CD4-positive, alpha-beta T cell (primary cell): ENCODE measurements around the gene RFK. TPM values are rescaled to one million over a fixed set of nuclear protein-coding genes. Genes with fewer than 3 reads are reported as not detected.

Experiments
- ATAC-seq: fragments of 200-7000 bp; cut with Tn5 transposase; one replicate; pipeline ENCODE4 v1.10.0; 2022; ENCODE audit warnings: mild to moderate bottlenecking; ENCODE audit not compliant: poor library complexity
- CTCF ChIA-PET: fragments of 350-600 bp; sonication (Branson Sonifier 250); formaldehyde crosslinking; loops from one replicate; lab custom pipeline; 2021; ENCODE audit warnings: antibody characterized with exemption, inconsistent platforms; lab: Charles Lee
- POLR2A ChIA-PET: fragments of 350-600 bp; sonication (Branson Sonifier 250); formaldehyde crosslinking; loops from one replicate; lab custom pipeline; 2021; ENCODE audit warnings: antibody characterized with exemption, inconsistent platforms; lab: Charles Lee
- DNase-seq, 14 experiments: peaks; one replicate each; pipeline ENCODE4 v3.0.0-alpha.2; 2013 to 2020; ENCODE audit warnings: mixed read lengths in 2 of 14
- H3K27ac ChIP-seq, 2 donors: one replicate each; pipeline versions ENCODE4 v1.5.1 to v1.7.0; 2013; ENCODE audit warnings: low read length in 2 of 2, low read depth in 1 of 2, mild to moderate bottlenecking in 1 of 2
- H3K27me3 ChIP-seq, 2 experiments: 1 replicate in 1 of 2; 2 replicates in 1 of 2; pipeline versions ENCODE4 v1.6.1 to v1.7.0; 2013; ENCODE audit warnings: low read length in 2 of 2, control low read depth in 1 of 2, mild to moderate bottlenecking in 1 of 2, moderate library complexity in 1 of 2; ENCODE audit not compliant: insufficient read depth in 2 of 2, control insufficient read depth in 1 of 2
- H3K36me3 ChIP-seq: one replicate; pipeline ENCODE4 v1.6.1; 2013; ENCODE audit warnings: low read length, control low read depth; ENCODE audit not compliant: insufficient read depth
- H3K4me1 ChIP-seq: one replicate; pipeline ENCODE4 v1.6.1; 2013; ENCODE audit warnings: low read length, control low read depth; ENCODE audit not compliant: insufficient read depth
- H3K4me3 ChIP-seq: one replicate; pipeline ENCODE4 v1.5.1; 2013; ENCODE audit warnings: mild to moderate bottlenecking, low read length, moderate library complexity
- H3K9me3 ChIP-seq, 2 experiments: 1 replicate in 1 of 2; 2 replicates in 1 of 2; pipeline versions ENCODE4 v1.6.1 to v1.7.0; 2013; ENCODE audit warnings: low read length in 2 of 2, mild to moderate bottlenecking in 2 of 2, control low read depth in 1 of 2, moderate library complexity in 1 of 2; ENCODE audit not compliant: control insufficient read depth in 1 of 2, insufficient read depth in 1 of 2
- H3K27ac Mint-ChIP-seq: one replicate; pipeline ENCODE4 v1.8.0; 2020; ENCODE audit warnings: mixed read lengths
- H3K27me3 Mint-ChIP-seq: one replicate; pipeline ENCODE4 v1.8.0; 2021; ENCODE audit warnings: mixed read lengths
- H3K36me3 Mint-ChIP-seq: one replicate; pipeline ENCODE4 v1.8.0; 2021; ENCODE audit warnings: low read depth, mixed read lengths
- H3K4me1 Mint-ChIP-seq: one replicate; pipeline ENCODE4 v1.8.0; 2021; ENCODE audit warnings: low read depth, mixed read lengths
- H3K4me3 Mint-ChIP-seq: one replicate; pipeline ENCODE4 v1.8.0; 2020; ENCODE audit warnings: mild to moderate bottlenecking, mixed read lengths
- H3K9me3 Mint-ChIP-seq: one replicate; pipeline ENCODE4 v1.8.0; 2020; ENCODE audit warnings: mixed read lengths
- intact Hi-C, 2 experiments: fragments of 100-400 bp; cut with DNase I in 1 of 2; cut with micrococcal nuclease in 1 of 2; formaldehyde crosslinking; loops; one replicate each; pipeline versions ENCODE4 v1.15.1 to v1.9.0; 2023 to 2025; cut with DNase I, micrococcal nuclease
- total RNA-seq, 174 experiments: library from RNA in 2 of 174; stranded (reverse) in 2 of 174; gene quantifications; one replicate each; pipeline ENCODE4 v1.2.3 and lab custom pipeline; 2021 to 2026
- TF ChIP-seq, protein P1 (sequence below): fragments of 200-600 bp; IDR thresholded peaks from one replicate; pipeline ENCODE4 v1.8.0; 2022; ENCODE audit warnings: antibody characterized with exemption, mild to moderate bottlenecking

The RFK gene
- total RNA-seq, 2 experiments from 2014 or later, result 7.4 to 8.4 TPM

DNA sequence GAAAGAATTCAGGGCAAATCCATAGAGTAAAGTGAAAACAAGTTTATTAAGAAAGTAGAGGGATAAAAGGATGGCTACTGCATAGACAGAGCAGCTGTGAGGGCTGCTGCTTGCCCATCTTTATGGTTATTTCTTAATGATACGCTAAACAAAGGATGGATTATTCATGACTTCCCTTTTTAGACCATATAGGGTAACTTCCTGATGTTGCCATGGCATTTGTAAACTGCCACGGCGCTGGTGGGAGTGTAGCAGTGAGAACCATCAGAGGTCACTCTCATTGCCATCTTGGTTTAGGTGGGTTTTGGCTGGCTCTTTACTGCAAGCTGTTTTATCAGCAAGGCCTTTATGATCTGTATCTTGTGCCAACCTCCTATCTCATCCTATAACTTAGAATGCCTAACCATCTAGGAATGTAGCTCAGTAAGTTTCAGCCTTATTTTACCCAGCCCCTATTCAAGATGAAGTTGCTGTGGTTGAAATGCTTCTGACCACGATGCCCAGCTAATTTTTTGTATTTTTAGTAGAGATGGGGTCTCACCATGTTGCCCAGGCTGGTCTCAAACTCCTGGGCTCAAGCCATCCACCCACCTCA is 42.1 kb downstream of the RFK start:
- no peak overlapping the region for H3K4me3 Mint-ChIP-seq
- Histone ChIP-seq H3K27me3 (no peaks in the 10 kb centered on the region), H3K27ac (no peak overlapping the region), H3K4me1 (no peaks in the 10 kb centered on the region), H3K4me3 (no peak overlapping the region), H3K9me3 (no peaks in the 10 kb centered on the region), H3K36me3 (no peaks in the 10 kb centered on the region)
- CTCF ChIA-PET, result no interaction called here
- no peaks in the 10 kb centered on the region for H3K4me1 Mint-ChIP-seq
- peaks cover 6% of the 10 kb centered on the region for H3K27me3 Mint-ChIP-seq
- no peak overlapping the region for H3K27ac Mint-ChIP-seq
- ATAC-seq, result no peak
- no peaks in the 10 kb centered on the region for H3K9me3 Mint-ChIP-seq
- intact Hi-C loops, result no loop called here
- DNase-seq, result no peak
- TF ChIP-seq, protein P1, sequence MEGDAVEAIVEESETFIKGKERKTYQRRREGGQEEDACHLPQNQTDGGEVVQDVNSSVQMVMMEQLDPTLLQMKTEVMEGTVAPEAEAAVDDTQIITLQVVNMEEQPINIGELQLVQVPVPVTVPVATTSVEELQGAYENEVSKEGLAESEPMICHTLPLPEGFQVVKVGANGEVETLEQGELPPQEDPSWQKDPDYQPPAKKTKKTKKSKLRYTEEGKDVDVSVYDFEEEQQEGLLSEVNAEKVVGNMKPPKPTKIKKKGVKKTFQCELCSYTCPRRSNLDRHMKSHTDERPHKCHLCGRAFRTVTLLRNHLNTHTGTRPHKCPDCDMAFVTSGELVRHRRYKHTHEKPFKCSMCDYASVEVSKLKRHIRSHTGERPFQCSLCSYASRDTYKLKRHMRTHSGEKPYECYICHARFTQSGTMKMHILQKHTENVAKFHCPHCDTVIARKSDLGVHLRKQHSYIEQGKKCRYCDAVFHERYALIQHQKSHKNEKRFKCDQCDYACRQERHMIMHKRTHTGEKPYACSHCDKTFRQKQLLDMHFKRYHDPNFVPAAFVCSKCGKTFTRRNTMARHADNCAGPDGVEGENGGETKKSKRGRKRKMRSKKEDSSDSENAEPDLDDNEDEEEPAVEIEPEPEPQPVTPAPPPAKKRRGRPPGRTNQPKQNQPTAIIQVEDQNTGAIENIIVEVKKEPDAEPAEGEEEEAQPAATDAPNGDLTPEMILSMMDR, result no peak
- POLR2A ChIA-PET, result no interaction called here
- no peaks in the 10 kb centered on the region for H3K36me3 Mint-ChIP-seq

DNA sequence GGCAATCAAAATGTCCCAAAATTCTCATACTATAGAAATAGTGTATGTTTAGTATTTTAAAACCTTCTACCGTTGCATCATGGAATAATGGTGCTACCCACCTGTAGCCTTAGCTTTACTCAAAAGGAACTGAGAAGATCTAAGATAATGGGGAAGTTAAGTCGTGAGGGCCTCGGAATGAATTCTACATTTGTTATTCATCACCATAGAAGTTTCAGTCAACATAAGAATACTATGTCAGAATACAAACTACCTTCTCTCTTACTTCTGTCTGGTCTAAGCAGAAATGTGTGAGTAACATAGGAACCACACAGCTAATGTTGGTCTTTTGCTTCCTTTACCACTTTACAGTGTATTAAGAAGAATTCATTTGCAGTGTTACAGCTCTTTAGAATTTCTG is 43.2 kb downstream of the RFK start:
- Mint-ChIP-seq H3K4me1 (no peaks in the 10 kb centered on the region), H3K36me3 (no peaks in the 10 kb centered on the region), H3K27me3 (peaks cover 6% of the 10 kb centered on the region), H3K27ac (no peak overlapping the region), H3K4me3 (no peak overlapping the region), H3K9me3 (no peaks in the 10 kb centered on the region)
- TF ChIP-seq, protein P1, result no peak
- DNase-seq (no peak), ATAC-seq (no peak)
- no peaks in the 10 kb centered on the region for H3K9me3 ChIP-seq
- no peak overlapping the region for H3K4me3 ChIP-seq
- intact Hi-C loops, result no loop called here
- H3K4me1 ChIP-seq, result no peaks in the 10 kb centered on the region
- CTCF ChIA-PET, result no interaction called here
- POLR2A ChIA-PET, result interaction anchor here (0.6 kb wide), 1 partner anchor 9 kb away, joined by 4 read pairs; no protein-coding TSS in a partner anchor
- no peaks in the 10 kb centered on the region for H3K36me3 ChIP-seq
- H3K27ac ChIP-seq, result no peak overlapping the region
- H3K27me3 ChIP-seq, result no peaks in the 10 kb centered on the region

DNA sequence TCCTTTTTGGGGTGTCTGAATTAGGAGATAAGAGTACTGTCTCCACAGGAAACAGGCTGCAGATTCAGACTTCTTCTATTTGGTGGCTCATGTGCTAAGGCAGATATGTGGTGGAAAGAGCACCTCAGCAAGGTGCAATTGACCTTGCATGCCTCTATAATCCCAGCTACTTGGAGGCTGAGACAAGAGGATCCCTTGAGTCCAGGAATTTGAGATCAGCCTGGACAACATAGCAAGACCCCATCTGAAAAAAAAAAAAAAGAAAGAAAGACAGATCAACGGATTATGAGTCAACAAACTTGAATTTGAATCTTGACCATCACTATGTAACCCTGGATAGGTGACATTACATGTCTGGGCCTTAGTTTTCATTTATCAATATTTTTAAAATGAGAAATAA is 44.4 kb downstream of the RFK start:
- ATAC-seq, result no peak
- Histone ChIP-seq H3K27ac (no peak overlapping the region), H3K9me3 (no peaks in the 10 kb centered on the region), H3K27me3 (no peaks in the 10 kb centered on the region), H3K36me3 (no peaks in the 10 kb centered on the region), H3K4me3 (no peak overlapping the region), H3K4me1 (no peaks in the 10 kb centered on the region)
- no peak for DNase-seq
- Mint-ChIP-seq H3K27ac (no peak overlapping the region), H3K36me3 (no peaks in the 10 kb centered on the region), H3K27me3 (peaks cover 6% of the 10 kb centered on the region), H3K4me3 (no peak overlapping the region), H3K4me1 (no peaks in the 10 kb centered on the region), H3K9me3 (no peaks in the 10 kb centered on the region)
- ChIA-PET POLR2A (no interaction called here), CTCF (interaction anchor here (0.7 kb wide), 1 partner anchor 10 kb away, joined by 4 read pairs; no protein-coding TSS in a partner anchor)
- intact Hi-C loops, result no loop called here
- TF ChIP-seq, protein P1, result no peak
